Stimulated activated CD8-positive, alpha-beta memory T cell treated with anti-CD3 and anti-CD28 coated beads, Interleukin-4, amount 100 ng/mL, for 1 hour (primary cell): ENCODE data around the gene ACSM5.
"Not testable (repeated sequence)": the region's sequence is repeated elsewhere in the genome, so short reads cannot be mapped to it uniquely, and the experiment has no call there.

Experiments
- DNase-seq, 2 donors: peaks; one replicate each; pipeline ENCODE4 v3.0.0-alpha.2; 2020; ENCODE audit warnings: low read depth in 2 of 2, low spot score in 1 of 2

The ACSM5 gene

DNA sequence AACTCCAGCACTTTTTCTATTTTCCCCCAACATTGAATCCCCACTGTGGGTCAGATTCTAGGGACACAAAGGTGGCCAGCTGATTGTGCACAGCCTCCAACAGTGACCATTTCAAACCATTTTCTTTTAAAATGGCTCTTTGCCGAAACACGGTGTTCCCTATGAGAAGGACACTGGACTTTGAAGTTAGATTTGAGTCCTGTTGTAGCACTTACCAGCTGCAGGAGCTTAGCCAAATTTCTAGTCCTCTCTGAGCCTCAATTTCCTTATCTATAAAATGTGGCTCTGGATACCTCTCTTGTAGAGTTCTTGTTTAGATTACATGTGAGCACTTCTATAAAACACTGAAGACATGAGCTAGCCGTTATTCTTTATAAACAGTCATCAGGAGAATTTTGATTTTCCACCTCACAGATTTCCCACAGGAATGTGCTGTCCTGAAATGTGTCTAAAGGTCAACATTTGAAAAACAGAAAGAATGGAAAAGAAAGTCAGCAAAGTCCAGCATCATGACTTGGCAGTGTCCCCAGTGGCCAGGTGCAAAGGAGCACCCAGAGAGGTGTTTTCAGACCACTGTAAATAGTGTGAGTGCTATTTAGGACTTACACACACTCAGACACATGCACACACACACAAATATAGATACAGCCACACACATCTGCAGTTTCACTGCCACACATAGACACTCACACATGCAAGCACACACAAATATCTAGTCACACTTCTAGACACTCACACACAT lies 37.5 kb downstream of the ACSM5 start:
- DNase-seq: not testable (repeated sequence)

DNA sequence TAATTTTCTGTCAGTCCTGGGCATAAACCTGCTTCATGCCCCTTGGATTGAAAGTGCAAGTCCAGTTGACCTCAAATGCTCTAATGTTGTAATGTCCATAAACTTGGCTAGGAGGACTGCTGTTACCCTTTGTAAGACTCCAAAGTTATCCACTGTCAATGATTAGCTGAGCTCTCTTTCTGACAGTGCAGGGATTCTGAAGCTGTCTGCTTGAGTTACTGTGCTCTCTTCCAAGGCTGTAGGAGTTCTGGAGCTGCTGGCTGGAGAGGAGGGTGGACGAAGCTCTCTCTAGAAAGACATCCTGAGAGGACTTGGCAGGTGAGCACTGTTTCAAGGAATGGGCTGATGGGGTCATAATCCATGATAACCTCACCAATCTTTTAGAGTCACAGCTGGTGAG lies 42.0 kb downstream of the ACSM5 start, which contains the start of gene ACSM2A:
TSS of gene ACSM2A (plus strand) at position 158 of the 400 bp plus-strand sequence. CDS start 8,594 bp downstream, outside the sequence.
- DNase-seq: not testable (repeated sequence)

DNA sequence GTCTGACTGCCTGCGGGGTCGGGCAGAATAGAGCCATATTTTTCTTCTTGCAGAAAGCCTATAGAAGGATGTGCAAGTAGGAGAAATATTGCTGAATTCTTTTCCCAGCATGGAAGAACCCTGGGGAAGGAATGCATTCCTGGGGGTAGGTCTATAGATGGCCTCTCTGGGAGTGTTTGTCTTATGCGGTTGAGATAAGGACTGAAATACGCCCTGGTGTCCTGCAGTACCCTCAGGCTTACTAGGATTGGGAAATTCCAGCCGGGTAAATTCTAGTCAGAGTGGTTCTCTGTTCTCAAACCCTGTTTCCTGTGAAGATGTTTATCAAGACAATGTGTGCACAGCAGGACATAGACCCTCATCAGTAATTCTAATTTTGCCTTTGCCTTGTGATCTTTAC lies 44.3 kb downstream of the ACSM5 start:
- not testable (repeated sequence) for DNase-seq

DNA sequence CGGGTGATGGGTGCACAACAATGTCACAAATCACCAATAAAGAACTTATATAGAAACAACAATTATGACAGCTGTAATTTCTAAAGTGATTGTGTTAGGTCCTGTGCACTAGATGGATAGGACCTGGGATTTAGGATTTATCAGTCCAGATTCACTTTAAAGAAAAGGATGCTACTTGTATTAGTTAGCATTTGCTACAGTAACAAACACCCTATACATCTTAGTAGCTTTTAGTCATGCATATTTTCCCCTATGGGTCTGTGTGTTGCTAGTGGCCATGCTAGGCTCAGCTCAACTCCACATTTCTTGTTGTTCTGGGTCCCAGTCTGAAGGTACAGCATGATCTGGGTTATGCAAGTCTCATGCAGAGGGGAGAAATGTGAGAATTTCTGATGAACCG lies 49.9 kb downstream of the ACSM5 start:
- not testable (repeated sequence) for DNase-seq

DNA sequence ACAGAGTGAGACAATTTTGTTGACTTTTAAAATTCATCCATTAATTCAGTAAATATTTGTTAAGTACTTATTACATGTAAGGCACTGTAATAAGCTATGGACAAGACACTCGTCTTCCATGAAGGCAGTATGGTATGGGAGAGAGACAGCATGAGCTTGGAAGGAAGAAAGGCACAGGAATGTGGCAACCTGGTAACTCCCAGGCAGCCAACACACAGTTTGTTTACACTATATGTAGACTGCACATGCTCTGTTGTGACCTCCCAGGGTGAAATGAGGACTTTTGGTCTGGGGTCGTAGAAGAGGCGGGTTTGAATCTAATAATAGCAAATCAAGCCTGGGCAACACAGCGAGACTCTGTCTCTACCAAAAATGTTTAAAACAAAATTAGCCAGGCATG lies 51.0 kb downstream of the ACSM5 start:
- not testable (repeated sequence) for DNase-seq

DNA sequence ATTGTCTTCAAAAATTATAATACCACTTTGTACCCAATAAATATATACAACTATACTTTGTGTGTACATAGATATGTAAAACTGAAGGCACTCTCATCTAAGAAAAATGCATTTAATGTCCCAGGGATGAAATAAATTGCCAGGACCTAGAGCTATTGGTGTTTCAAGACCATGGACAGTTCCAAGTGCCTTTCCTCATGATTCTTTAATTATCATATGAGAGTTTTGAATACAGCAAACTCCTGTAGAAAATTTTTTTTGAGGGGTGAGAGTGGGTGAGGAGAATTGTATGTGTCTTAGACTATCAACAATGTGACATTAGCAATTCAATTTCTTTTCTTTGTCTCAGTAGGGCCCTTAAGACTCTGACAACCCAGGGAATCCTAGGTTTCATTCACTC lies 59.6 kb downstream of the ACSM5 start:
- not testable (repeated sequence) for DNase-seq

DNA sequence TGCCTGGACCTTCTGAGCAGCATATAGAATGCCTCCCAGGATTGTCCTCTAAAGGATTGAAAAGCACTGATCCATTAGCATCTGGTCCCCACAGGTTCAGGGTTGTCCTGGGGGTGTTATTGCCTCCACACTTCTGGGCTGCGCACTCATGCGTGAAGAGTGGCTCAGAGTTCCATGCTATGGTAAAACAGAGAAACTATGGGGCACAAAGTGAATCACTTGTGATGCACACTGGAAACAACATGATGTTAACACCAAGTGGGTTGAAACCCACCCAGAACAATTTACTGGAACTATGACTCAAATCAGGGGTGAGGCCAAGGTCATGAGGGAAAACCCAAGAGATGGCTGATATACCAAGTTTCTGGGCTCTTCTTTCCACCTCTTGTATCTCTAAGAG lies 60.6 kb downstream of the ACSM5 start:
- not testable (repeated sequence) for DNase-seq

DNA sequence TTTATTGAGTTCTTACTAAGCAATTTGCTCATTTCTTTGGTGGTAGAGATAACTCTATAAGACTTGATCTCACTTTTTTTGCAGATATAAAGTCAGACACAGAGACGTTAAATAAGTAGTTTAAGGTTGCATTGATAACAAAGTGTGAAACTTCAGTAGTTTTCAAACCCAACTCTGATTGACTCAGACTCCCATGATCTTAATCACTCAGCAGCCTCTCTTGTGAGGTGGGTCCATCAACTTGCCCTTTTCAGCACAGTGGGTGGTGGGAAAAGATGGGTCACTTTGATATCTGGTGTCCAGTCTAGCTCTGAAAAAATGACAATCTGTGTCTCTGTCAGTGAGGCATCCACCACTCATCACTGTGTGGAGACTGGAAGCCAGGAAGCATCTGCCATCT lies 61.4 kb downstream of the ACSM5 start:
- not testable (repeated sequence) for DNase-seq

DNA sequence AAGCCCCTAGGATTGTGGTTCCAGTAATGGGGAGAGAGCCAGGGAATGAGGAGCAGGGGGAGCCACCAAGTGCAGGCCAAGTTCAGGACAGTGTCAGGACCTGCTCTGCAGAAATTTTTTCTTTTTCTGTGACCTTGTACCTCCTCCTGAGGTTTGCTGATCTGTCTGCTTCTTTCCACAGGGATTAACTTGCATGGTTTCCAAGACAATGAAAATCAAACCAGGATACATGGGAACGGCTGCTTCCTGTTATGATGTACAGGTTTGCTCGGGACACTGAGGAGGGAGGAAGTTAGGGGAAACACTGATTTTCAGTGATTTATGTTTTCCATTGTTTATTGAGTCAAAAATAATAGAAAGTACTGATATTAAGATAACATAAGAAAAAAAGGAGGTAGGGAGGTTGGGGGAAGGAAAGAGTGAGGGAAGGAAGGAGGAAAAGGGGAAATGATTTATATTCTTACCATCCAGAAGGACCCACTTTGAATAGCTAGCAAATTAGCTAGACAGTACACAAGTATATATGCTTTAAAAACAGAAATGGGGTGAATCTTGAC lies 67.9 kb downstream of the ACSM5 start:
- not testable (repeated sequence) for DNase-seq

DNA sequence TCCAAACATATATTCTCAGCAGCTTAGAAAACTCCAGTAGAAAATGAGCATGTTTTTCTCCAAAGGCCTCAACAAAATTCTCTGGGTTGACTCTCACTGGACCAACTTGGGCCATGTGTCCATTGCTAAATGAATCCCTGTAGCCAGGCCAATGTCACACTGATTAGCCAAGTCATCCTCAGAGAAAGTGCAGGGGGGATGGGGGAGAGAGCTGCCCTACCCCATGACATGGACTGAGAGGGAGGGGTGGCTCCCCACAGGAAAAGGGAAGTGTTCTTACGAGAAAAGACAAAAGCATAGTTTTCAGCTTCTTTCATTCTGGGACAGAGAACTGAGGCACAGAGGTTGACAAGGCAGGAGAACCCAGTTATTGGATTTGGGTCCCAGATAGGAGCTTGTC lies 74.7 kb downstream of the ACSM5 start:
- DNase-seq: not testable (repeated sequence)

DNA sequence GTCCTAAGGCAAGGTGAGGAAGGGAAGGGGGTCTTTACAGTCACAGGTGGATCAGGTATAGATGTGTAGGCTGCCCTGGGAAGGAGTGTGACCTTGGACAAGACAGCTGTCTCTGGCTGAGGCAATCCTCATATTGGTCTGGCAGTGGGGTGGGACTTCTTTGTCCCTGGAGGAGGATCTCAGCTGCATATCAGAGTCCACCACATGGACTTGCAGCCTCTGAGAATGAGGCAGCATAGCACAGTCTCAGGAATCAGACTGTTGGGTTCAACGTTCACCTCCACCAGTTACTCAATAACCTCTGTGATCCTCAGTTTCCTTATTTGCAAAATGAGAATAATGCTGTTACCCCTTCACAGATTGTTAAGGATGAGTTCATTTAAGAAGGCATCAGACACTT lies 75.4 kb downstream of the ACSM5 start:
- DNase-seq: no peak

DNA sequence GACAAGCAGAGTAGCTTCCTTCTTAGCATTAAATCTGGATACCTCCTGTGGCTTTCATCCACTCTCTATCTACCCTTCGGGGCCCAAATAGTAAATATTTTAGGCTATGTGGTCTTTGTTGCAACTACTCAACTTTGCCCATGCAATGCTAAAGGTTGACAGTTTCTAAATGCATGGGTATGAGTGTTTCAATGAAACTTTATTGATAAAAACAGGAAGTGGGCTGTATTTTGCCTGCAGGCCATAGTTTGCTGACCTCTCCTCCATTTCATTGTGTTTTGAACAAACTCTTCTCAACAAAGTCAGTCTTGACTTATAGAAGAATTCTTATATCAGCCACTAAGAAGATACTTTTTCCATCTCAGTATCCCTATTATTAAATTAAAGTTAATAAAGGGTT lies 76.1 kb downstream of the ACSM5 start:
- no peak for DNase-seq
